ENCODE results near the gene PPP1R1B. TPM values are rescaled to one million over a fixed set of nuclear protein-coding genes. Genes with fewer than 3 reads are reported as not detected.

PPP1R1B gene
- total and polyA plus RNA-seq, 2 of the 4 experiments (the other 2 are of a cell fraction): not detected

DNA sequence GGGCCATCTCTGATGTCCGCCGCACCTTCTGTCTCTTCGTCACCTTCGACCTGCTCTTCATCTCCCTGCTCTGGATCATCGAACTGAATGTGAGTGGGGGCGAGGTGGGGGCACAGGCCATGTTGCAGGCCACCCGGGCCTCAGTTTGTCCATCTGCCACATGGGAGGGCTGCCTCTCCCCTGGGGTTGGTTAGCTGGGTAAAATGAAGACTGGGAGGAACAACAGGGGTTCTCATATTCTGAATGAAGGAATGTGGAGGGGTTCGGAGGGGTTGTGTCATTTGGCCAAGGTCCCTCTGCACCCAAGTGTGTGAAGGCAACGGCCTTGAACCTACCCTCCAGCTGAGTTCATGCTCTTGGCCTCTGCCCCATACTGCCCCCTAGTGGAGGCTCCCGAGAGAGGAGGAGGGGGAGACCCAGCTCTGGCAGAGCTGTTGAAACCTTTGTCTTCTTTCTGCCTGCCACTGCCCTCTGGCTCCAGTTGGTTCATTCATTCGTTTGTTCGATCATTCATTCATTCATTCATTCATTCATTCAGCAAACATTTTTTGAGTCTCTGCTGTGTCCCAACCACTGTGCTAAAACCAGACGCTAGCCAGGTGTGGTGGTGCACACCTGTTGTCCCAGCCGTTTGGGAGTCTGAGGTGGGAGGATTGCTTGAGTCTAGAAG is 27.0 kb downstream of the PPP1R1B start:
- Histone ChIP-seq H3K4me3 (ENCODE audit: insufficient read depth, low read depth, low read length) (no peak overlapping the region), H3K9me3 (ENCODE audit: control insufficient read depth, insufficient read depth, low read length) (no peaks in the 10 kb centered on the region), H3K56ac (ENCODE audit: extremely low read depth, insufficient read depth, low read length) (no peak overlapping the region), H3K9me1 (ENCODE audit: insufficient read depth, low read length) (peaks cover 2% of the 10 kb centered on the region), H4K8ac (ENCODE audit: low read depth in 2 of 2, low read length in 2 of 2) (no peak overlapping the region), H3K18ac (ENCODE audit: low read depth, low read length) (no peak overlapping the region), H3K27me3 (ENCODE audit: control insufficient read depth, insufficient read depth, low read length) (no peaks in the 10 kb centered on the region), H3K23ac (ENCODE audit: low read depth, low read length) (no peak overlapping the region), H2BK20ac (ENCODE audit: low read depth, low read length) (no peak overlapping the region), H4K91ac (ENCODE audit: insufficient read depth, low read depth, low read length) (no peak overlapping the region), H3K9ac (ENCODE audit: low read depth, low read length) (no peak overlapping the region), H3K27ac (ENCODE audit: insufficient read depth, low read length) (no peak overlapping the region), H4K20me1 (ENCODE audit: insufficient read depth, low read length) (peaks cover 23% of the 10 kb centered on the region), H3K36me3 (ENCODE audit: control insufficient read depth, insufficient read depth, low read length) (peaks cover 12% of the 10 kb centered on the region), H2AK5ac (ENCODE audit: low read depth, low read length) (no peak overlapping the region), H2AFZ (replicated peaks; ENCODE audit: low read length, poor library complexity) (no peak overlapping the region), H2BK5ac (ENCODE audit: low read depth, low read length, poor library complexity, severe bottlenecking) (no peak overlapping the region), H4K5ac (ENCODE audit: low read depth, low read length) (no peak overlapping the region), H3K79me1 (ENCODE audit: low read depth in 1 of 2, low read length in 2 of 2) (peaks cover 12 to 32% of the 10 kb centered on the region in 2 experiments), H2AK9ac (replicated peaks; ENCODE audit: low read depth, low read length, poor library complexity) (peak overlapping the region; percentile 5), H3K4me2 (ENCODE audit: low read depth, low read length) (no peak overlapping the region), H3K4me1 (ENCODE audit: control insufficient read depth, insufficient read depth, low read length) (peaks cover under 1% of the 10 kb centered on the region; the same call in 1 of the 2 replicates), H3K14ac (replicated peaks; ENCODE audit: low read depth, low read length) (no peak overlapping the region), H2BK15ac (ENCODE audit: low read depth, low read length) (no peak overlapping the region), H3K4ac (ENCODE audit: low read depth, low read length) (no peak overlapping the region), H2BK120ac (ENCODE audit: low read depth, low read length) (no peak overlapping the region)
- ChIA-PET POLR2A (ENCODE audit: unreplicated experiment) (no interaction called here), CTCF (interaction anchor here (0.6 to 1.9 kb wide), 5 partner anchors 9 to 34 kb away, joined by 3 to 10 read pairs (median 5); partner anchors contain the start of genes PGAP3, PNMT and TCAP)
- peak; percentile 28; the same call in 1 of the 2 replicates for TF ChIP-seq SMC3 (IDR thresholded peaks at IDR 0.05; ENCODE audit: low read depth, low read length)
- no peak for TF ChIP-seq FOS (IDR thresholded peaks at IDR 0.05; ENCODE audit: low read depth, low read length)
- TF ChIP-seq, protein P1, sequence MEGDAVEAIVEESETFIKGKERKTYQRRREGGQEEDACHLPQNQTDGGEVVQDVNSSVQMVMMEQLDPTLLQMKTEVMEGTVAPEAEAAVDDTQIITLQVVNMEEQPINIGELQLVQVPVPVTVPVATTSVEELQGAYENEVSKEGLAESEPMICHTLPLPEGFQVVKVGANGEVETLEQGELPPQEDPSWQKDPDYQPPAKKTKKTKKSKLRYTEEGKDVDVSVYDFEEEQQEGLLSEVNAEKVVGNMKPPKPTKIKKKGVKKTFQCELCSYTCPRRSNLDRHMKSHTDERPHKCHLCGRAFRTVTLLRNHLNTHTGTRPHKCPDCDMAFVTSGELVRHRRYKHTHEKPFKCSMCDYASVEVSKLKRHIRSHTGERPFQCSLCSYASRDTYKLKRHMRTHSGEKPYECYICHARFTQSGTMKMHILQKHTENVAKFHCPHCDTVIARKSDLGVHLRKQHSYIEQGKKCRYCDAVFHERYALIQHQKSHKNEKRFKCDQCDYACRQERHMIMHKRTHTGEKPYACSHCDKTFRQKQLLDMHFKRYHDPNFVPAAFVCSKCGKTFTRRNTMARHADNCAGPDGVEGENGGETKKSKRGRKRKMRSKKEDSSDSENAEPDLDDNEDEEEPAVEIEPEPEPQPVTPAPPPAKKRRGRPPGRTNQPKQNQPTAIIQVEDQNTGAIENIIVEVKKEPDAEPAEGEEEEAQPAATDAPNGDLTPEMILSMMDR (conservative IDR thresholded peaks at IDR 0.05; ENCODE audit: low read depth, low read length): peak; percentile 70
- peak; percentile 33; the same call in 1 of the 2 replicates for TF ChIP-seq RAD21 (IDR thresholded peaks at IDR 0.05; ENCODE audit: low read length)
- 69% methylated on average over 2 of the region's 14 CpGs; no CpG with 5 or more reads in 1 of the 2 experiments for WGBS, 2 experiments (ENCODE audit: extremely low coverage in 2 of 2, insufficient read length in 1 of 2)
- dilution Hi-C loops (cut with HindIII; ENCODE audit: low sequenced_read_pairs, unreplicated experiment) (no loop called here), intact Hi-C loops (cut with micrococcal nuclease) (no loop called here), in situ Hi-C loops (cut with MboI; ENCODE audit: low sequenced_read_pairs) (no loop called here)
- ATAC-seq (ENCODE audit: low read depth) (no peak; the same call in 1 of the 2 replicates), DNase-seq (no peak)
- BruUV-seq (replicated peaks): no TSS peak
